ENCODE measurements around the gene IGFL1. TPM values are rescaled to one million over a fixed set of nuclear protein-coding genes. Genes with fewer than 3 reads are reported as not detected.
"Not testable (repeated sequence)": the region's sequence is repeated elsewhere in the genome, so short reads cannot be mapped to it uniquely, and the experiment has no call there.

The IGFL1 gene
- total RNA-seq, 1 donor: not detected

GRCh38 chr19:46202872-46203860, 26.4 kb upstream of the IGFL1 start:
- no peak overlapping the region for H3K4me3 ChIP-seq (ENCODE audit: low read depth, low read length)
- no peak for DNase-seq (ENCODE audit: low read depth)
- TF ChIP-seq CTCF (IDR thresholded peaks at IDR 0.05; ENCODE audit: insufficient read depth, low read length): no peak

GRCh38 chr19:46204008-46204407, 25.5 kb upstream of the IGFL1 start:
- no peak overlapping the region for H3K4me3 ChIP-seq (ENCODE audit: low read depth, low read length)
- no peak for DNase-seq (ENCODE audit: low read depth)
- no peak for TF ChIP-seq CTCF (IDR thresholded peaks at IDR 0.05; ENCODE audit: insufficient read depth, low read length)

GRCh38 chr19:46205183-46205984, 24.2 kb upstream of the IGFL1 start:
- no peak for TF ChIP-seq CTCF (IDR thresholded peaks at IDR 0.05; ENCODE audit: insufficient read depth, low read length)
- H3K4me3 ChIP-seq (ENCODE audit: low read depth, low read length): no peak overlapping the region
- no peak for DNase-seq (ENCODE audit: low read depth)

GRCh38 chr19:46206176-46206575, 23.4 kb upstream of the IGFL1 start:
- no peak for TF ChIP-seq CTCF (IDR thresholded peaks at IDR 0.05; ENCODE audit: insufficient read depth, low read length)
- H3K4me3 ChIP-seq (ENCODE audit: low read depth, low read length): no peak overlapping the region
- no peak for DNase-seq (ENCODE audit: low read depth)

- DNase-seq (ENCODE audit: low read depth): no peak
- no peak overlapping the region for H3K4me3 ChIP-seq (ENCODE audit: low read depth, low read length)
- TF ChIP-seq CTCF (IDR thresholded peaks at IDR 0.05; ENCODE audit: insufficient read depth, low read length): no peak
Measured at GRCh38 chr19:46206682-46207081, 22.9 kb upstream of the IGFL1 start.

GRCh38 chr19:46207858-46208257, 21.7 kb upstream of the IGFL1 start:
- not testable (repeated sequence) for DNase-seq (ENCODE audit: low read depth); H3K4me3 ChIP-seq (ENCODE audit: low read depth, low read length)

GRCh38 chr19:46209051-46209450, 20.5 kb upstream of the IGFL1 start:
- H3K4me3 ChIP-seq (ENCODE audit: low read depth, low read length): no peak overlapping the region
- TF ChIP-seq CTCF (IDR thresholded peaks at IDR 0.05; ENCODE audit: insufficient read depth, low read length): no peak
- no peak for DNase-seq (ENCODE audit: low read depth)

All from fibroblast of the aortic adventitia (primary cell).